Measurements from ENCODE around the gene RFXANK.
"Not testable (repeated sequence)": the region's sequence is repeated elsewhere in the genome, so short reads cannot be mapped to it uniquely, and the experiment has no call there.

The RFXANK gene

DNA sequence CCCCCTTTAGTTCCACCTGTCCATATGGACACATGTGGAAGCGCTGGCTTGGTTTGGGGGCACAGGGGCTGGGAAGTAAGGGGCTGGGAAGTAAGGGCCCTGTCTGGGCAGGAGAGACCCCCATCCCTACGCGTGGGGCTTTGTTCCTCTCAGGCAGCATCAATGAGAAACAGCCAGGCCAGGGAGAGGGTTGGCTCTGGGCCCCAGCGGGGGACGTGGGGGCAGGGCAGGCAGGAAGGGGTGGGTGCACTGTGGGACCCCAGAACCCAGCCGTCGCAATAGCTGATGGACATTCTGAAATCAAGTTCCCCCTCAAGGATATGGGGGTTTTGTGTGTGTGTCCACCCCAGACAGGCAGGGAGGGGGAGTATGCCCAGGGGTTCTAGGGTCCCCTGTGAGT, 20.9 kb downstream of the RFXANK start:
- H3K4me1 Mint-ChIP-seq: peaks cover 23% of the 10 kb centered on the region
- peaks cover under 1 to 5% of the 10 kb centered on the region in 2 donors for H3K9me3 Mint-ChIP-seq
- no peak for DNase-seq
- H3K27me3 Mint-ChIP-seq: peaks cover 79% of the 10 kb centered on the region
- no peak overlapping the region for H3K4me3 Mint-ChIP-seq
- H3K27ac Mint-ChIP-seq: no peak overlapping the region
- no peak for ATAC-seq

DNA sequence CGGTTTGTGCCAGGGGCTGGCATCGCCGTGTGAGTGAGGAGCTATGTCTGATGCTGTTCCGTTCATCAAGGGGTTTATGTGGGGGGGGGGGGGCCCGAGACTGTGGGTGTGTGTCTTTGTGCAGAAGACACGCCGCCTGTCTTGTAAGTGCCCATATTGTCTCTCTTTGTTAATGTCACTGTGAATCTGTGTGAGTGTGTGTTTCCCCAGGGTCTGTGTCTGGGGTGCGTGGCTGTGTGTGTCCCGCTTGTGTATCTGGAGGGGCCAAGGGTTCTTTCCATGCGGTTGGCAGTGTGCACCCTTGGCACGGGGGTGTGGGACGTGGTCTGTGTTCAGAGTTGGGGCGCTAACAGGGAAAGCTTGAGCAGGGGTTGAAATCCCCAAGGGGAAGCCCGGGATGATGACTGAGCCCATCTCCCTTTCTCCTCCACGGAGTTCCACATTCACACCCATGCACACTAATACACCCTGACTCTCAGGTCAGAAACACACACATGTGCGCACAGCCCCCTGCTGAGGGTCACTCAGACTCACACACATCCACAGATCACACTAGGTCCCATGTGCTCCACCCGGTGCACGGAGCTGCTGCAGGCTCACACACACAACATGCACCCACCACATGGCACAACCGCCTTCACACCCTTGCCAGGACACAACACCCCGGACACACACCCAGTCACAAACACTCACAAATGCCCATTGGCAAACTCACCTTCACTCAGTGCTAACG, 21.5 kb downstream of the RFXANK start:
- Mint-ChIP-seq H3K9me3 (peaks cover 0 to 5% of the 10 kb centered on the region in 2 donors), H3K27ac (no peak overlapping the region), H3K27me3 (peaks cover 78% of the 10 kb centered on the region), H3K4me3 (no peak overlapping the region), H3K4me1 (peaks cover 23% of the 10 kb centered on the region)
- no peak for ATAC-seq
- no peak for DNase-seq

DNA sequence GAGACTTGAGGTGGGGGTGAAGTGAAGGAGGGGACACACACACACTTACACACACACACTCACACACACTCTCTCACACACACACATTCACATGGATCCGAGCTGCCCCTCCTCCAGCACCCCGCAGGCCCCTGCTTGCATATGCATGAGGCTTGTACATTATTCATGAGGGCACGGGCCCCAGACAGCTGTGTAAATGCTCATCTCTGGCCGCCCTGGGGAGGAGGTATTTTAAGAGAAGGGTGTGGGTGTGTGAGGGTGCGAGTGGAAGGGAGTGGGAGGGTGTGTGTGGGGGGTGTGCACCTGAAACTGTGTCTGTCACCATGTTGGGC, 22.1 kb downstream of the RFXANK start:
- Mint-ChIP-seq H3K27ac (no peak overlapping the region), H3K27me3 (peaks cover 77% of the 10 kb centered on the region), H3K4me3 (no peak overlapping the region), H3K9me3 (peaks cover 0 to 5% of the 10 kb centered on the region in 2 donors), H3K4me1 (peaks cover 23% of the 10 kb centered on the region)
- ATAC-seq (no peak), DNase-seq (no peak)

DNA sequence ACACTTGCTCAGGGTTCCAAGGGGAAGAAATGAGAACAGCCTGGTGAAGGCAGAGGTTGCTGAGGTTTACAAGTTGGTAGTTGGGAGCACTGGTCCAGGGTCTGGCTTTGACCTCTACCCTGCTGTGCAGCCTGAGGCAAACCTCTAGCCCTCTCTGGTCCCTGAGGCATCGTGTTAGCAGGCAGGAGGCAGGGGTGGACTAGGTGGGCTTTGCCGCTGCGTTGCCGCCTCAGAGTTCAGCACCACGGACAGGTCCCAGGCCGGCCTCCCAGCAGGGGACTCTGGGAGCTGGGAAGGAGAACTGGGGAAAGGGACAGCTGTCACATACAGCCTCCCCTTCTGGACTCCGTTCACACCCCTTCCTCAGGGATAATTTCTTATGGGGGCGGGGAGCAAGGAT, 22.8 kb downstream of the RFXANK start:
- ATAC-seq (no peak), DNase-seq (no peak)
- H3K27me3 Mint-ChIP-seq: peaks cover 69% of the 10 kb centered on the region
- no peak overlapping the region for H3K4me3 Mint-ChIP-seq
- H3K4me1 Mint-ChIP-seq: peaks cover 23% of the 10 kb centered on the region
- H3K9me3 Mint-ChIP-seq: peaks cover 0 to 5% of the 10 kb centered on the region in 2 donors
- no peak overlapping the region for H3K27ac Mint-ChIP-seq

DNA sequence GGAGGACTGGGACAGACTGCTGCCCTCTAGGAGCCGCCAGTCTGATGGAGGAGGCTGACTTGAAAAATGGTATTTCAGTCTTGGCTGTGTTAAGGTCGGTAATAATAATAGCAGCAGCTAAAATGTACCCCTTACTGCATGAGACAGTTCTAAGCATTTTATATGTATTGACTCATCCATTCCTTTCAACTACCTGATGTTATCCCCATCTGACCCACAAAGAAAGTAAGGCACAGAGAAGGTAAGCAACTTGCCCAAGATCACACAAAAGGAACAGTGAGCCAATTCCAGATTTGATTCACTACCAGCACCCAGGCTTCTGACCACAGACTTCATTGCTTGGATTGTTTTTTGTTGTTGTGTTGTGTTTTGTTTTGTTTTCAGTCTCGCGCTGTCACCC, 23.7 kb downstream of the RFXANK start:
- H3K4me1 Mint-ChIP-seq: peaks cover 23% of the 10 kb centered on the region
- H3K9me3 Mint-ChIP-seq: peaks cover 0 to 5% of the 10 kb centered on the region in 2 donors
- H3K27ac Mint-ChIP-seq: no peak overlapping the region
- ATAC-seq (no peak), DNase-seq (no peak)
- H3K27me3 Mint-ChIP-seq: peaks cover 62% of the 10 kb centered on the region
- H3K4me3 Mint-ChIP-seq: no peak overlapping the region

DNA sequence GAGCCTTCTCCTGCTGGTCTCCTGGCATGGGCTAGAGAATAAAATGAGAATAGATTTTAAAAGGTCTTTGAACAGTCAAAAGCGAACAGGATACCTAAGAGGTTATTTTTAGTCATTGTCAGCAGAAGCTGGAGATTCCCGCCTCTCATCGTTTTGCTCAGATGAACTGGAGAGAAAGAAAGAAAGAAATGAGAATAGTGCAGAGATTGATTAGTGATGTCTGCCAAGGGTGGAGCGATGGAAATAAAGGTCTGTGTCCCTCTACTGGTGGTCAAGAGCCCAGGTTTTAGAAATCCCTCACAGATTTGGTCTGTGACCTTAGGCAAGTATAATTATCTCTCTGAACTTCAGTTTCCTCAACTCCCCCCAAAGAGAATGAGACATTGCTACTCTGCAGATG, 25.0 kb downstream of the RFXANK start:
- H3K27me3 Mint-ChIP-seq: peaks cover 50% of the 10 kb centered on the region
- H3K4me1 Mint-ChIP-seq: peaks cover 15% of the 10 kb centered on the region
- no peak overlapping the region for H3K4me3 Mint-ChIP-seq
- no peak for ATAC-seq
- DNase-seq: no peak
- peaks cover 0 to 5% of the 10 kb centered on the region in 2 donors for H3K9me3 Mint-ChIP-seq
- H3K27ac Mint-ChIP-seq: no peak overlapping the region

DNA sequence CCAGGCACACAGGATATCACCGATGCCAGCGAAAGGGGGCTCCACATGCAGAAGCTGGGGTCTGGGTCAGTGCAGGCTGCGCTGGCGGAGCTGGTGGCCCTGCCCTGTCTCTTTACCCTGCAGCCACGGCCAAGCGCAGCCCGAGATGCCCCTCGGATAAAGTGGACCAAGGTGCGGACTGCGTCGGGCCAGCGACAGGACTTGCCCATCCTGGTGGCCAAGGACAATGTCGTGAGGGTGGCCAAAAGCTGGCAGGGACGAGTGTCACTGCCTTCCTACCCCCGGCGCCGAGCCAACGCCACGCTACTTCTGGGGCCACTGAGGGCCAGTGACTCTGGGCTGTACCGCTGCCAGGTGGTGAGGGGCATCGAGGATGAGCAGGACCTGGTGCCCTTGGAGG, 26.9 kb downstream of the RFXANK start:
- no peak overlapping the region for H3K27ac Mint-ChIP-seq
- H3K9me3 Mint-ChIP-seq: peaks cover 0 to 5% of the 10 kb centered on the region in 2 donors
- ATAC-seq (no peak), DNase-seq (no peak)
- H3K27me3 Mint-ChIP-seq: peaks cover 36% of the 10 kb centered on the region
- no peak overlapping the region for H3K4me3 Mint-ChIP-seq
- H3K4me1 Mint-ChIP-seq: peaks cover 5% of the 10 kb centered on the region

DNA sequence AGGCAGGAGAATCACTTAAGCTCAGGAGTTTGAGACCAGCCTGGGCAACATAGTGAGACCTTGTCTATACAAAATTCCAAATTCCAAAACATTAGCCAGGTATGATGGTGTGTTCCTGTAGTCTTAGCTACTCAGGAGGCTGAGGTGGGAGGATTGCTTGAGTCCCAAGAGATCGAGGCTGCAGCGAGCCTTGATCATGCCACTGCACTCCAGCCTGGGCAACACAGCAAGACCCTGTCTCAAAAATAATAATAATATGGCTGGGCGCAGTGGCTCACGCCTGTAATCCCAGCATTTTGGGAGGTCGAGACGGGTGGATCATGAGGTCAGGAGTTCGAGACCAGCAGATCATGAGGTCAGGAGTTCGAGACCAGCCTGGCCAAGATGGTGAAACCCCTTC, 28.9 kb downstream of the RFXANK start:
- DNase-seq, H3K4me3 Mint-ChIP-seq, H3K9me3 Mint-ChIP-seq, ATAC-seq, H3K27ac Mint-ChIP-seq: not testable (repeated sequence)
- Mint-ChIP-seq H3K27me3 (peaks cover 36% of the 10 kb centered on the region), H3K4me1 (peaks cover 12% of the 10 kb centered on the region)

DNA sequence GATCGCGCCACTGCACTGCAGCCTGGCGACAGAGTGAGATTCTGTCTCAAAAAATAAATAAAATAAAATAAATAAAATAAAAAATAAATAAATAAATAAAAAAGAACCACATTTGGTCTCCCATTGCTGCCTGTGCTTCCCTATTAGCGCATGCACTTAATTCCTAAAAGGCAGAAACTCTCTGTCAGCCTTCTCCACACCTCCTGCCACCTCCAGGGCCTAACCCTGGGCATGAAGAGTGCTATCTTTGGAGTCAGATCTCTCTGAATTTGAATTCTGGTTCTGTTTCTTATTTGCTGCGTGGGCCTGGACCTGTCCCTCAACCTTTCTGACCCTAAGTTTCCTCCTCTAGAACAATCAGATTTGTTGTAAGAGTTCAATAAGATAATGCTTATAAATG, 31.0 kb downstream of the RFXANK start:
- H3K27ac Mint-ChIP-seq: no peak overlapping the region
- peaks cover 12% of the 10 kb centered on the region for H3K4me1 Mint-ChIP-seq
- DNase-seq: no peak
- ATAC-seq: no peak
- peaks cover 41% of the 10 kb centered on the region for H3K27me3 Mint-ChIP-seq
- no peaks in the 10 kb centered on the region for H3K9me3 Mint-ChIP-seq
- H3K4me3 Mint-ChIP-seq: no peak overlapping the region

DNA sequence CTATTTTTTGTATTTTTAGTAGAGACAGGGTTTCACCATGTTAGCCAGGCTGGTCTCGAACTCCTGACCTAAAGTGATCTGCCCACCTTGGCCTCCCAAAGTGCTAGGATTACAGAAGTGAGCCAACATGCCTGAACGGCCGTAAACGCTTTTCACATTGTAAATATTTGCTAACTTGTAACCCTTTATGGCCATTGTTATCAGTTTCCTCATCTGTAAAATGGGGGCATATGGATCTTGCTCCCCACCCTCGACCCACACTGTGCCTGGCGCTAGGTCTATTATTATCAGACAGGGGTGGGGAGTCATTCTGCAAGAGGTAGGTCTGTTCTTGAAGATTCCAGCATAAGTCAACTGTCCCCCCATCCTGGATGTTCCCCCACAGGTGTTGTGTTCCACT, 31.6 kb downstream of the RFXANK start:
- no peak overlapping the region for H3K4me3 Mint-ChIP-seq
- H3K27ac Mint-ChIP-seq: no peak overlapping the region

DNA sequence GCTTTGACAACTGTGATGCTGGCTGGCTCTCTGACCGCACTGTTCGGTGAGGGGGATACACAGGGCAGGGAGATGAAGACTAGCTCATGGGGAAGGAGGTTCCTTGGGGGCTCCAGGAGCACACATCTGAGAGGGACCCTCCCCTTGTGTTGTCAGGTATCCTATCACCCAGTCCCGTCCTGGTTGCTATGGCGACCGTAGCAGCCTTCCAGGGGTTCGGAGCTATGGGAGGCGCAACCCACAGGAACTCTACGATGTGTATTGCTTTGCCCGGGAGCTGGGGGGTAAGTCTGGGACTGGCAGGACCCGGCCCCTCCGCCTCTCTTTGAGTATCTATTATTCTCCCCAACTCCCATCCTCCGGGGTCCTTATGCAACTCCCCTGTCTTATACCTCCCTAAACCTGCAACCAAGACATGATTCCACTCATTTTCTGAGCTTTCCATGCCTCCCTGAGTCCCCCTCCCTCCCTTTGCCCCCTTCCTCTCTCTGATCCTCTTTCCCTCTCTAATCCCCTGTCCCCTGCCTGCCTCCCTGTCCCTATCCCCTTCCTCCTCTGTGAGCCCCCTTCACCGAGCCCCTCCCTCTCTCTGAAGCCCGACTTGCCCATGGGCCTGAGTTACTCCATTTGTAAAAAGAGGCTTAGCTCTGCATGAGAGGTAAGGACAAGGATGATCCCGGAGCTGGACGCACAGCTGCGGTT, 32.2 kb downstream of the RFXANK start:
- Mint-ChIP-seq H3K27ac (no peak overlapping the region), H3K27me3 (peaks cover 54% of the 10 kb centered on the region), H3K4me1 (peaks cover 12% of the 10 kb centered on the region), H3K4me3 (peak overlapping the region; percentile 30 to 73), H3K9me3 (no peaks in the 10 kb centered on the region)
- no peak for DNase-seq
- no peak for ATAC-seq

More for the DNA sequence above, 31.6 kb downstream of the RFXANK start:
- no peaks in the 10 kb centered on the region for H3K9me3 Mint-ChIP-seq
- peaks cover 12% of the 10 kb centered on the region for H3K4me1 Mint-ChIP-seq
- DNase-seq (no peak), ATAC-seq (no peak)
- H3K27me3 Mint-ChIP-seq: peaks cover 47% of the 10 kb centered on the region

DNA sequence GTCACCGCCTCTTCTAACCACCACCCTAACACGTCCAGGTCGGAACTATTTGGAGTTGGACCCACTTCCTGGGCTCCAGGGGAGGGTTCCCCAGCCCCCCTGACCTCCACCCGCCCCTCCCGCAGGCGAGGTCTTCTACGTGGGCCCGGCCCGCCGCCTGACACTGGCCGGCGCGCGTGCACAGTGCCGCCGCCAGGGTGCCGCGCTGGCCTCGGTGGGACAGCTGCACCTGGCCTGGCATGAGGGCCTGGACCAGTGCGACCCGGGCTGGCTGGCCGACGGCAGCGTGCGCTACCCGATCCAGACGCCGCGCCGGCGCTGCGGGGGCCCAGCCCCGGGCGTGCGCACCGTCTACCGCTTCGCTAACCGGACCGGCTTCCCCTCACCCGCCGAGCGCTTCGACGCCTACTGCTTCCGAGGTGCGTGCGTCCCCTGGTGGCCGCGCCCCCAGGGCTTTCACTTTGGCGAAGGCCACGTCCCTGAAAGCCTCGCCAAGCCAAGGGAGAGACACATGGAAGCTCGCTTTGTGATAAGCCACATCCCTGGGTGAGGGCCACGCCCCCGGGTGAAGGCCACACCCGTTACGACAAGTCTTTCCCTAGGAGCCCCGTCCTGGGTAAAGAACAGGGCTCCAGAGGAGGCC, 32.9 kb downstream of the RFXANK start:
- Mint-ChIP-seq H3K27ac (peak overlapping the region; percentile 52 to 82), H3K4me1 (peaks cover 12% of the 10 kb centered on the region), H3K27me3 (peaks cover 55% of the 10 kb centered on the region), H3K4me3 (peak overlapping the region; percentile 79 to 82), H3K9me3 (no peaks in the 10 kb centered on the region)
- peak; percentile 78 to 81 for DNase-seq
- peak; percentile 94 for ATAC-seq

DNA sequence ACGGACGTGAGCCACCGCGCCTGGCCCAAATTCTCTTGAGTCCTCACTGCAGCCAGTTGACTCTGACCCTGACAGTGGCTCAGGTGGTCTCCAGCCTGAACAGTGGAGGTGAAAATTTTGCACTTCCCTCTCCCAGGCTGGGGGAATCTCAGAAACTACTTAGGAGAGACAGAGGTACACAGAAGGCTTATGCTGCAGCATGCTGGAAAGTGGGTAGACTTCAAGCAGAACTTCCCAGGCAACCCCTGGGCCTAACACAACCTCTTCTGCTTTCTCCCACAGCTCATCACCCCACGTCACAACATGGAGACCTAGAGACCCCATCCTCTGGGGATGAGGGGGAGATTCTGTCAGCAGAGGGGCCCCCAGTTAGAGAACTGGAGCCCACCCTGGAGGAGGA, 34.1 kb downstream of the RFXANK start:
- Mint-ChIP-seq H3K9me3 (no peaks in the 10 kb centered on the region), H3K27me3 (peaks cover 55% of the 10 kb centered on the region), H3K4me3 (no peak overlapping the region), H3K4me1 (peaks cover 12% of the 10 kb centered on the region), H3K27ac (peak overlapping the region in 1 of 2 donors; percentile 33)
- ATAC-seq: no peak
- DNase-seq: no peak

DNA sequence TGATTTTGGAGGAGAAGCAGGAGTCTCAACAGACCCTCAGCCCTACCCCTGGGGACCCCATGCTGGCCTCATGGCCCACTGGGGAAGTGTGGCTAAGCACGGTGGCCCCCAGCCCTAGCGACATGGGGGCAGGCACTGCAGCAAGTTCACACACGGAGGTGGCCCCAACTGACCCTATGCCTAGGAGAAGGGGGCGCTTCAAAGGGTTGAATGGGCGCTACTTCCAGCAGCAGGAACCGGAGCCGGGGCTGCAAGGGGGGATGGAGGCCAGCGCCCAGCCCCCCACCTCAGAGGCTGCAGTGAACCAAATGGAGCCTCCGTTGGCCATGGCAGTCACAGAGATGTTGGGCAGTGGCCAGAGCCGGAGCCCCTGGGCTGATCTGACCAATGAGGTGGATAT, 34.6 kb downstream of the RFXANK start:
- peaks cover 55% of the 10 kb centered on the region for H3K27me3 Mint-ChIP-seq
- H3K9me3 Mint-ChIP-seq: no peaks in the 10 kb centered on the region
- no peak for ATAC-seq
- peaks cover 12% of the 10 kb centered on the region for H3K4me1 Mint-ChIP-seq
- DNase-seq: no peak
- no peak overlapping the region for H3K4me3 Mint-ChIP-seq
- no peak overlapping the region for H3K27ac Mint-ChIP-seq

DNA sequence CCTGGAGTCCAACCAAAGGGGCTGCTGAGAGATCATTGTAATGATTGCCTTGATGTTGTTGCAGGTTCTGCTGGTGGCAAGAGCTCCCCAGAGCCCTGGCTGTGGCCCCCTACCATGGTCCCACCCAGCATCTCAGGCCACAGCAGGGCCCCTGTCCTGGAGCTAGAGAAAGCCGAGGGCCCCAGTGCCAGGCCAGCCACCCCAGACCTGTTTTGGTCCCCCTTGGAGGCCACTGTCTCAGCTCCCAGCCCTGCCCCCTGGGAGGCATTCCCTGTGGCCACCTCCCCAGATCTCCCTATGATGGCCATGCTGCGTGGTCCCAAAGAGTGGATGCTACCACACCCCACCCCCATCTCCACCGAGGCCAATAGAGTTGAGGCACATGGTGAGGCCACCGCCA, 35.2 kb downstream of the RFXANK start:
- peaks cover 12% of the 10 kb centered on the region for H3K4me1 Mint-ChIP-seq
- no peak for DNase-seq
- peaks cover 55% of the 10 kb centered on the region for H3K27me3 Mint-ChIP-seq

DNA sequence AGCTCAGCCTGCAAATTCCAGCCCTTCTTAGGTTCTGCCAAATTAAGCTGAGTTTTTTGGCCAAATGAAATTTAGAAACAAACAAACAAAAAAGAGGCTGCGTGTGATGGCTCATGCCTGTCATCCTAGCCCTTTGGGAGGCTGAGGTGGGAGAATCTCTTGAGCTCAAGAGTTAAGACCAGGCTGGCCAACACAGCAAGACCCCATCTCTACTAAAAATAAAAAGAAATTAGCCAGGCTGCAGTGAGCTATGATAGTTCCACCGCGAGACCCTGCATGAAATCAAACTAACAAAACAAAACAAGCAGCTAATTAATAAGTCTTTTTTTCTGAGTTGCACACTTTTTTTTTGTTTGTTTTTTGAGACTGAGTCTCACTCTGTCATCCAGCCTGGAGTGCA, 37.6 kb downstream of the RFXANK start:
- H3K27me3 Mint-ChIP-seq: peaks cover 44% of the 10 kb centered on the region
- peaks cover 10% of the 10 kb centered on the region for H3K4me1 Mint-ChIP-seq
- H3K9me3 Mint-ChIP-seq: peaks cover 0 to 8% of the 10 kb centered on the region in 2 donors
- ATAC-seq (no peak), DNase-seq (no peak)
- H3K27ac Mint-ChIP-seq: no peak overlapping the region
- no peak overlapping the region for H3K4me3 Mint-ChIP-seq

More for the DNA sequence above, 35.2 kb downstream of the RFXANK start:
- no peak overlapping the region for H3K4me3 Mint-ChIP-seq
- H3K27ac Mint-ChIP-seq: no peak overlapping the region
- H3K9me3 Mint-ChIP-seq: no peaks in the 10 kb centered on the region
- no peak for ATAC-seq
